HEK293 (cell line): Measurements from ENCODE around the gene DGKQ.

Experiments
- CTCF ChIA-PET: fragments of 350-600 bp; formaldehyde crosslinking; extraction: SDS; loops from one replicate; lab custom pipeline; 2021; ENCODE audit warnings: antibody characterized with exemption; lab: Yijun Ruan, JAX
- POLR2A ChIA-PET: fragments of 300-600 bp; formaldehyde crosslinking; extraction: SDS; loops from one replicate; lab custom pipeline; 2020; ENCODE audit warnings: antibody characterized with exemption, inconsistent platforms; lab: Yijun Ruan, JAX
- H3K27ac ChIP-seq: fragments of 200-500 bp; sonication (Bioruptor generic); 2 replicates; pipeline ENCODE4 v1.5.1; 2014; ENCODE audit warnings: low read depth, low read length, control low read depth, inconsistent platforms; ENCODE audit errors: extremely low read depth
- H3K36me3 ChIP-seq, 2 experiments: fragments of 200-500 bp in 1 of 2; sonication (Bioruptor generic) in 1 of 2; 1 replicate in 1 of 2; 2 replicates in 1 of 2; pipeline ENCODE4 v1.5.1; 2014 to 2017; ENCODE audit warnings: inconsistent platforms in 2 of 2, low read length in 2 of 2; ENCODE audit not compliant: control insufficient read depth in 2 of 2, insufficient read depth in 1 of 2
- H3K4me1 ChIP-seq: fragments of 200-500 bp; sonication (Bioruptor generic); 2 replicates; pipeline ENCODE4 v1.5.1; 2014; ENCODE audit warnings: mild to moderate bottlenecking, low read length, inconsistent platforms; ENCODE audit not compliant: control insufficient read depth, insufficient read depth
- H3K4me3 ChIP-seq: 2 replicates; pipeline ENCODE4 v1.5.1; 2011; ENCODE audit warnings: low read depth, mild to moderate bottlenecking, control low read depth, low read length, moderate library complexity
- H3K9me3 ChIP-seq: fragments of 200-500 bp; sonication (Bioruptor generic); 2 replicates; pipeline ENCODE4 v1.5.1; 2014; ENCODE audit warnings: low read depth, low read length, inconsistent platforms; ENCODE audit not compliant: control insufficient read depth, insufficient read depth
- KLF1 ChIP-seq: fragments of 450-650 bp; formaldehyde crosslinking; IDR thresholded peaks from 2 replicates; pipeline ENCODE4 v1.5.1; 2016; ENCODE audit warnings: missing biosample characterization, missing genetic modification characterization
- ZBTB10 ChIP-seq: fragments of 450-650 bp; formaldehyde crosslinking; IDR thresholded peaks from 2 replicates; pipeline ENCODE4 v1.5.1; 2016; ENCODE audit warnings: missing biosample characterization, missing genetic modification characterization
- ZFP3 ChIP-seq: fragments of 450-650 bp; formaldehyde crosslinking; IDR thresholded peaks from 2 replicates; pipeline ENCODE4 v1.5.1; 2016; ENCODE audit warnings: low read depth, missing biosample characterization, missing genetic modification characterization
- ZFP69B ChIP-seq: fragments of 450-650 bp; formaldehyde crosslinking; IDR thresholded peaks from 2 replicates; pipeline ENCODE4 v1.5.1; 2016; ENCODE audit warnings: missing biosample characterization, missing genetic modification characterization
- ZNF138 ChIP-seq: fragments of 450-650 bp; formaldehyde crosslinking; IDR thresholded peaks from 2 replicates; pipeline ENCODE4 v1.5.1; 2016; ENCODE audit warnings: missing biosample characterization, missing genetic modification characterization, borderline replicate concordance
- ZNF677 ChIP-seq: fragments of 450-650 bp; IDR thresholded peaks from 2 replicates; pipeline ENCODE4 v1.5.0; 2018; ENCODE audit warnings: missing biosample characterization, mild to moderate bottlenecking, missing genetic modification characterization, moderate library complexity
- ZNF76 ChIP-seq: fragments of 450-650 bp; formaldehyde crosslinking; IDR thresholded peaks from 2 replicates; pipeline ENCODE4; 2016; ENCODE audit warnings: low read depth, missing biosample characterization, missing genetic modification characterization, borderline replicate concordance
- ZNF777 ChIP-seq: fragments of 450-650 bp; formaldehyde crosslinking; IDR thresholded peaks from 2 replicates; pipeline ENCODE4 v1.5.1; 2017; ENCODE audit warnings: missing biosample characterization, missing genetic modification characterization, borderline replicate concordance
- TF ChIP-seq, protein P1 (sequence below): fragments of 450-650 bp; IDR thresholded peaks from 2 replicates; pipeline ENCODE4 v1.5.1; 2018; ENCODE audit warnings: missing biosample characterization, missing genetic modification characterization
- TF ChIP-seq, protein P2 (sequence below): fragments of 450-650 bp; formaldehyde crosslinking; IDR thresholded peaks from 2 replicates; pipeline ENCODE4 v1.5.1; 2016; ENCODE audit warnings: missing biosample characterization, missing genetic modification characterization
- TF ChIP-seq, protein P3 (sequence below): fragments of 450-650 bp; formaldehyde crosslinking; IDR thresholded peaks from 2 replicates; pipeline ENCODE4 v1.5.1; 2017; ENCODE audit warnings: missing biosample characterization, missing genetic modification characterization

Gene DGKQ

GRCh38 chr4:1022739-1023066 lies 49.3 kb upstream of the DGKQ start:
- Histone ChIP-seq H3K9me3 (no peaks in the 10 kb centered on the region), H3K4me3 (no peak overlapping the region), H3K36me3 (peaks cover 0 to 21% of the 10 kb centered on the region in 2 experiments; a peak in 1 of 3 replicates), H3K4me1 (no peaks in the 10 kb centered on the region), H3K27ac (no peak overlapping the region)
- ChIA-PET CTCF (no interaction called here), POLR2A (no interaction called here)
- TF ChIP-seq KLF1 (tag by site-specific recombination), result peak; percentile 92
- no peak for TF ChIP-seq ZNF777 (tag by site-specific recombination)

GRCh38 chr4:1022051-1022738 lies 48.8 kb upstream of the DGKQ start:
- ChIA-PET CTCF (no interaction called here), POLR2A (no interaction called here)
- Histone ChIP-seq H3K4me3 (no peak overlapping the region), H3K36me3 (peaks cover 0 to 21% of the 10 kb centered on the region in 2 experiments; a peak in 1 of 3 replicates), H3K4me1 (no peaks in the 10 kb centered on the region), H3K27ac (no peak overlapping the region), H3K9me3 (no peaks in the 10 kb centered on the region)
- TF ChIP-seq ZFP69B (tag by site-specific recombination), result no peak
- TF ChIP-seq, protein P1, sequence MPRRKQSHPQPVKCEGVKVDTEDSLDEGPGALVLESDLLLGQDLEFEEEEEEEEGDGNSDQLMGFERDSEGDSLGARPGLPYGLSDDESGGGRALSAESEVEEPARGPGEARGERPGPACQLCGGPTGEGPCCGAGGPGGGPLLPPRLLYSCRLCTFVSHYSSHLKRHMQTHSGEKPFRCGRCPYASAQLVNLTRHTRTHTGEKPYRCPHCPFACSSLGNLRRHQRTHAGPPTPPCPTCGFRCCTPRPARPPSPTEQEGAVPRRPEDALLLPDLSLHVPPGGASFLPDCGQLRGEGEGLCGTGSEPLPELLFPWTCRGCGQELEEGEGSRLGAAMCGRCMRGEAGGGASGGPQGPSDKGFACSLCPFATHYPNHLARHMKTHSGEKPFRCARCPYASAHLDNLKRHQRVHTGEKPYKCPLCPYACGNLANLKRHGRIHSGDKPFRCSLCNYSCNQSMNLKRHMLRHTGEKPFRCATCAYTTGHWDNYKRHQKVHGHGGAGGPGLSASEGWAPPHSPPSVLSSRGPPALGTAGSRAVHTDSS (tag by site-specific recombination), result no peak
- TF ChIP-seq, protein P2, sequence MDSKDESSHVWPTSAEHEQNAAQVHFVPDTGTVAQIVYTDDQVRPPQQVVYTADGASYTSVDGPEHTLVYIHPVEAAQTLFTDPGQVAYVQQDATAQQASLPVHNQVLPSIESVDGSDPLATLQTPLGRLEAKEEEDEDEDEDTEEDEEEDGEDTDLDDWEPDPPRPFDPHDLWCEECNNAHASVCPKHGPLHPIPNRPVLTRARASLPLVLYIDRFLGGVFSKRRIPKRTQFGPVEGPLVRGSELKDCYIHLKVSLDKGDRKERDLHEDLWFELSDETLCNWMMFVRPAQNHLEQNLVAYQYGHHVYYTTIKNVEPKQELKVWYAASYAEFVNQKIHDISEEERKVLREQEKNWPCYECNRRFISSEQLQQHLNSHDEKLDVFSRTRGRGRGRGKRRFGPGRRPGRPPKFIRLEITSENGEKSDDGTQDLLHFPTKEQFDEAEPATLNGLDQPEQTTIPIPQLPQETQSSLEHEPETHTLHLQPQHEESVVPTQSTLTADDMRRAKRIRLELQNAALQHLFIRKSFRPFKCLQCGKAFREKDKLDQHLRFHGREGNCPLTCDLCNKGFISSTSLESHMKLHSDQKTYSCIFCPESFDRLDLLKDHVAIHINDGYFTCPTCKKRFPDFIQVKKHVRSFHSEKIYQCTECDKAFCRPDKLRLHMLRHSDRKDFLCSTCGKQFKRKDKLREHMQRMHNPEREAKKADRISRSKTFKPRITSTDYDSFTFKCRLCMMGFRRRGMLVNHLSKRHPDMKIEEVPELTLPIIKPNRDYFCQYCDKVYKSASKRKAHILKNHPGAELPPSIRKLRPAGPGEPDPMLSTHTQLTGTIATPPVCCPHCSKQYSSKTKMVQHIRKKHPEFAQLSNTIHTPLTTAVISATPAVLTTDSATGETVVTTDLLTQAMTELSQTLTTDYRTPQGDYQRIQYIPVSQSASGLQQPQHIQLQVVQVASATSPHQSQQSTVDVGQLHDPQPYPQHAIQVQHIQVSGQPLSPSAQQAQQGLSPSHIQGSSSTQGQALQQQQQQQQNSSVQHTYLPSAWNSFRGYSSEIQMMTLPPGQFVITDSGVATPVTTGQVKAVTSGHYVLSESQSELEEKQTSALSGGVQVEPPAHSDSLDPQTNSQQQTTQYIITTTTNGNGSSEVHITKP (tag by site-specific recombination), result no peak
- TF ChIP-seq, protein P3, sequence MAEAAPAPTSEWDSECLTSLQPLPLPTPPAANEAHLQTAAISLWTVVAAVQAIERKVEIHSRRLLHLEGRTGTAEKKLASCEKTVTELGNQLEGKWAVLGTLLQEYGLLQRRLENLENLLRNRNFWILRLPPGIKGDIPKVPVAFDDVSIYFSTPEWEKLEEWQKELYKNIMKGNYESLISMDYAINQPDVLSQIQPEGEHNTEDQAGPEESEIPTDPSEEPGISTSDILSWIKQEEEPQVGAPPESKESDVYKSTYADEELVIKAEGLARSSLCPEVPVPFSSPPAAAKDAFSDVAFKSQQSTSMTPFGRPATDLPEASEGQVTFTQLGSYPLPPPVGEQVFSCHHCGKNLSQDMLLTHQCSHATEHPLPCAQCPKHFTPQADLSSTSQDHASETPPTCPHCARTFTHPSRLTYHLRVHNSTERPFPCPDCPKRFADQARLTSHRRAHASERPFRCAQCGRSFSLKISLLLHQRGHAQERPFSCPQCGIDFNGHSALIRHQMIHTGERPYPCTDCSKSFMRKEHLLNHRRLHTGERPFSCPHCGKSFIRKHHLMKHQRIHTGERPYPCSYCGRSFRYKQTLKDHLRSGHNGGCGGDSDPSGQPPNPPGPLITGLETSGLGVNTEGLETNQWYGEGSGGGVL, result no peak
- no peak for TF ChIP-seq ZFP3
- no peak for TF ChIP-seq ZNF76 (tag by site-specific recombination)
- no peak for TF ChIP-seq ZNF677 (tag by site-specific recombination)
- no peak for TF ChIP-seq ZBTB10 (tag by site-specific recombination)
- no peak for TF ChIP-seq ZNF138 (tag by site-specific recombination)
